K562 (cell line): ENCODE results near the gene ARF1. TPM values are rescaled to one million over a fixed set of nuclear protein-coding genes. Genes with fewer than 3 reads are reported as not detected.

Experiments
- ARID1B ChIP-seq: fragments of 450-650 bp; IDR thresholded peaks from 2 replicates; pipeline ENCODE4 v1.6.1; 2016; ENCODE audit warnings: antibody characterized with exemption, mild to moderate bottlenecking, inconsistent platforms
- CBFB ChIP-seq: sonication (generic); formaldehyde crosslinking; IDR thresholded peaks from 2 replicates; pipeline ENCODE4 v1.4.0; 2020; ENCODE audit warnings: mild to moderate bottlenecking, missing genetic modification reagents
- CHD1 ChIP-seq: fragments of 200-600 bp; sonication (generic); IDR thresholded peaks from one replicate; pipeline ENCODE4 v1.6.1; 2012; ENCODE audit warnings: mild to moderate bottlenecking, moderate library complexity, low read length, inconsistent platforms
- CLOCK ChIP-seq: fragments of 250-450 bp; sonication (Bioruptor Pico); IDR thresholded peaks from 2 replicates; pipeline ENCODE4 v1.4.0; 2020; ENCODE audit warnings: mild to moderate bottlenecking, moderate library complexity, borderline replicate concordance
- CREB3 ChIP-seq: fragments of 450-650 bp; conservative IDR thresholded peaks from 2 replicates; pipeline ENCODE4 v1.6.1; 2016; ENCODE audit warnings: missing genetic modification characterization, low read depth, mild to moderate bottlenecking, missing compliant biosample characterization, moderate library complexity
- HMBOX1 ChIP-seq: sonication (generic); IDR thresholded peaks from 2 replicates; pipeline ENCODE4 v1.6.1; 2016
- MEF2A ChIP-seq: IDR thresholded peaks from 2 replicates; pipeline ENCODE4 v1.6.1; 2011; ENCODE audit warnings: low read depth, mild to moderate bottlenecking, low read length, moderate library complexity; ENCODE audit not compliant: control insufficient read depth
- NFXL1 ChIP-seq: fragments of 450-650 bp; formaldehyde crosslinking; IDR thresholded peaks from 2 replicates; pipeline ENCODE4 v1.4.0; 2021; ENCODE audit warnings: mild to moderate bottlenecking
- NUFIP1 ChIP-seq: fragments of 450-650 bp; IDR thresholded peaks from 2 replicates; pipeline ENCODE4 v1.6.1; 2018; ENCODE audit not compliant: partially characterized antibody
- SLC30A9 ChIP-seq: fragments of 250-450 bp; sonication (Bioruptor Pico); IDR thresholded peaks from 2 replicates; pipeline ENCODE4 v1.8.0; 2022; ENCODE audit warnings: mild to moderate bottlenecking, moderate library complexity
- SRSF9 ChIP-seq: fragments of 200-400 bp; formaldehyde crosslinking; IDR thresholded peaks from 2 replicates; pipeline ENCODE4 v1.6.1; 2017; ENCODE audit warnings: low read depth, low read length, borderline replicate concordance
- TAF15 ChIP-seq: fragments of 200-400 bp; formaldehyde crosslinking; IDR thresholded peaks from 2 replicates; pipeline ENCODE4 v1.6.1; 2017; ENCODE audit warnings: mild to moderate bottlenecking, low read depth, low read length, moderate library complexity
- U2AF1 ChIP-seq: fragments of 200-400 bp; formaldehyde crosslinking; optimal IDR thresholded peaks from 2 replicates; pipeline ENCODE3; 2017; ENCODE audit warnings: mild to moderate bottlenecking, low read depth, low read length, moderate library complexity
- UBTF ChIP-seq, 2 experiments: IDR thresholded peaks; 2 replicates each; pipeline ENCODE4 v1.6.1; 2012; ENCODE audit warnings: improper control_type of control experiment in 2 of 2, low read depth in 2 of 2, low read length in 2 of 2, borderline replicate concordance in 1 of 2
- polyA plus RNA-seq, 8 experiments: library from polyadenylated mRNA; depleted of rRNA in 4 of 8; stranded (reverse) in 5 of 8; unstranded in 3 of 8; fragments of >200 nt; fragmentation: Nextera tagmentation in 2 of 8; fragmentation: Illumina TruSeq in 1 of 8; extraction: Ambion mirVana in 2 of 8; extraction: Trizol in 1 of 8; gene quantifications; 2 replicates each; pipeline versions ENCODE4 v1.2.1 to v1.2.3, GENCODE V29; 2011 to 2014; ENCODE audit warnings: inconsistent platforms in 1 of 8, missing spikeins in 1 of 8
- total RNA-seq, 7 experiments: library from RNA; depleted of rRNA in 6 of 7; stranded (reverse); fragments of >200 nt in 6 of 7; fragmentation: Illumina TruSeq in 2 of 7; extraction: Trizol in 2 of 7; gene quantifications; 2 replicates each; pipeline versions ENCODE4 v1.2.1 to v1.2.3, GENCODE V29; 2011 to 2021; ENCODE audit warnings: low replicate concordance in 1 of 7

The ARF1 gene
- total and polyA plus RNA-seq, 9 of the 15 experiments (the other 6 are each of a cell fraction or from before 2014, with no cell fraction given), result 69.8 to 593 (median 325) TPM

- TF ChIP-seq SLC30A9 (CRISPR knock-in tag) (no peak), UBTF (IDR thresholded peaks at IDR 0.05; ENCODE audit: borderline replicate concordance in 1 of 2, low read depth in 2 of 2, low read length in 2 of 2) (0 out of 4 replicates have a peak, but pooled peaks have one; percentile 12 to 20), CHD1 (peak; percentile 44), TAF15 (no peak), CBFB (CRISPR knock-in tag) (peak; percentile 38; the same call in 1 of the 2 replicates), U2AF1 (no peak), ARID1B (peak; percentile 46; the same call in 1 of the 2 replicates), NUFIP1 (no peak), HMBOX1 (peak; percentile 23; the same call in 1 of the 2 replicates), CLOCK (CRISPR knock-in tag) (no peak), NFXL1 (CRISPR knock-in tag) (no peak), MEF2A (no peak), SRSF9 (no peak), CREB3 (tag) (0 out of 2 replicates have a peak, but pooled peaks have one; percentile 28)
Measured at GRCh38 chr1:228139406-228139930, 57.0 kb downstream of the ARF1 start (continued).
